ENCODE results near the gene CA9. TPM values are rescaled to one million over a fixed set of nuclear protein-coding genes. Genes with fewer than 3 reads are reported as not detected.

Gene CA9
- polyA plus RNA-seq, 3 donors = not detected

GRCh38 chr9:35728041-35728971 is 54.6 kb downstream of the CA9 start:
- Mint-ChIP-seq H3K4me3 (no peak overlapping the region), H3K27ac (no peak overlapping the region), H3K4me1 (peaks cover 7% of the 10 kb centered on the region), H3K9me3 (no peaks in the 10 kb centered on the region), H3K36me3 (peaks cover 18 to 37% of the 10 kb centered on the region in 2 donors), H3K27me3 (ENCODE audit: low read depth in 3 of 3) (peaks cover 0 to 3% (median 0%) of the 10 kb centered on the region in 3 donors)
- Histone ChIP-seq H3K4me2 (replicated peaks; ENCODE audit: extremely low read depth, low read length, poor library complexity, severe bottlenecking) (peak overlapping the region; percentile 87), H3K4me1 (ENCODE audit: control insufficient read depth in 1 of 2, insufficient read depth in 2 of 2, low read length in 2 of 2) (peaks cover 53 to 60% of the 10 kb centered on the region in 2 donors), H3K36me3 (replicated peaks in 1 of 2; ENCODE audit: control insufficient read depth in 1 of 2, insufficient read depth in 2 of 2, low read length in 2 of 2) (peaks cover 30 to 52% of the 10 kb centered on the region in 2 donors), H2AFZ (ENCODE audit: insufficient read depth, low read depth, low read length, poor library complexity, severe bottlenecking) (no peak overlapping the region), H4K20me1 (ENCODE audit: insufficient read depth, low read length) (peaks cover 72% of the 10 kb centered on the region), H3K79me2 (ENCODE audit: insufficient read depth, low read length) (peaks cover 83% of the 10 kb centered on the region), H3K4me3 (replicated peaks in 1 of 3; ENCODE audit: low read depth in 2 of 3, low read length in 3 of 3) (peak overlapping the region; percentile 30 to 95 (median 42)), H3K9me3 (replicated peaks in 1 of 2; ENCODE audit: control insufficient read depth in 1 of 2, insufficient read depth in 1 of 2, low read length in 2 of 2) (no peaks in the 10 kb centered on the region), H3K9ac (ENCODE audit: insufficient read depth, low read length, poor library complexity, severe bottlenecking) (peak overlapping the region; percentile 37), H3K27ac (ENCODE audit: low read depth in 1 of 2, low read length in 2 of 2) (peak overlapping the region; percentile 40 to 84), H3K27me3 (ENCODE audit: control insufficient read depth in 2 of 2, insufficient read depth in 2 of 2, low read length in 2 of 2) (no peaks in the 10 kb centered on the region)
- intact Hi-C loops (cut with micrococcal nuclease) = loop anchor here in 1 of 2 donors (5.0 to 10.0 kb wide), 2 partner anchors 81 to 124 kb away; partner anchors contain the start of gene TESK1
- DNase-seq = peak; percentile 45 to 60 (median 49)
- TF ChIP-seq, protein P1, sequence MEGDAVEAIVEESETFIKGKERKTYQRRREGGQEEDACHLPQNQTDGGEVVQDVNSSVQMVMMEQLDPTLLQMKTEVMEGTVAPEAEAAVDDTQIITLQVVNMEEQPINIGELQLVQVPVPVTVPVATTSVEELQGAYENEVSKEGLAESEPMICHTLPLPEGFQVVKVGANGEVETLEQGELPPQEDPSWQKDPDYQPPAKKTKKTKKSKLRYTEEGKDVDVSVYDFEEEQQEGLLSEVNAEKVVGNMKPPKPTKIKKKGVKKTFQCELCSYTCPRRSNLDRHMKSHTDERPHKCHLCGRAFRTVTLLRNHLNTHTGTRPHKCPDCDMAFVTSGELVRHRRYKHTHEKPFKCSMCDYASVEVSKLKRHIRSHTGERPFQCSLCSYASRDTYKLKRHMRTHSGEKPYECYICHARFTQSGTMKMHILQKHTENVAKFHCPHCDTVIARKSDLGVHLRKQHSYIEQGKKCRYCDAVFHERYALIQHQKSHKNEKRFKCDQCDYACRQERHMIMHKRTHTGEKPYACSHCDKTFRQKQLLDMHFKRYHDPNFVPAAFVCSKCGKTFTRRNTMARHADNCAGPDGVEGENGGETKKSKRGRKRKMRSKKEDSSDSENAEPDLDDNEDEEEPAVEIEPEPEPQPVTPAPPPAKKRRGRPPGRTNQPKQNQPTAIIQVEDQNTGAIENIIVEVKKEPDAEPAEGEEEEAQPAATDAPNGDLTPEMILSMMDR (IDR thresholded peaks at IDR 0.05) = no peak
- WGBS (ENCODE audit: insufficient coverage) = 3% methylated on average over 5 of the region's 10 CpGs

GRCh38 chr9:35729101-35729500 is 55.4 kb downstream of the CA9 start:
- H3K36me3 Mint-ChIP-seq = peaks cover 18 to 29% of the 10 kb centered on the region in 2 donors
- Histone ChIP-seq H3K9ac (ENCODE audit: insufficient read depth, low read length, poor library complexity, severe bottlenecking) (no peak overlapping the region), H3K4me2 (replicated peaks; ENCODE audit: extremely low read depth, low read length, poor library complexity, severe bottlenecking) (peak overlapping the region; percentile 87), H3K27me3 (ENCODE audit: control insufficient read depth in 2 of 2, insufficient read depth in 2 of 2, low read length in 2 of 2) (no peaks in the 10 kb centered on the region), H2AFZ (ENCODE audit: insufficient read depth, low read depth, low read length, poor library complexity, severe bottlenecking) (no peak overlapping the region), H3K36me3 (replicated peaks in 1 of 2; ENCODE audit: control insufficient read depth in 1 of 2, insufficient read depth in 2 of 2, low read length in 2 of 2) (peaks cover 22 to 44% of the 10 kb centered on the region in 2 donors), H3K27ac (ENCODE audit: low read depth in 1 of 2, low read length in 2 of 2) (peak overlapping the region; percentile 28 to 84), H3K4me3 (replicated peaks in 1 of 3; ENCODE audit: low read depth in 2 of 3, low read length in 3 of 3) (peak overlapping the region; percentile 84 to 95 (median 85)), H4K20me1 (ENCODE audit: insufficient read depth, low read length) (peaks cover 67% of the 10 kb centered on the region), H3K4me1 (ENCODE audit: control insufficient read depth in 1 of 2, insufficient read depth in 2 of 2, low read length in 2 of 2) (peaks cover 61 to 68% of the 10 kb centered on the region in 2 donors), H3K79me2 (ENCODE audit: insufficient read depth, low read length) (peaks cover 88% of the 10 kb centered on the region), H3K9me3 (replicated peaks in 1 of 2; ENCODE audit: control insufficient read depth in 1 of 2, insufficient read depth in 1 of 2, low read length in 2 of 2) (no peaks in the 10 kb centered on the region)
- TF ChIP-seq, protein P1 (IDR thresholded peaks at IDR 0.05) = no peak
- H3K9me3 Mint-ChIP-seq = no peaks in the 10 kb centered on the region
- H3K4me1 Mint-ChIP-seq = peaks cover 11% of the 10 kb centered on the region
- 0% methylated on average over 1 of the region's 3 CpGs for WGBS (ENCODE audit: insufficient coverage)
- no peak for DNase-seq
- peaks cover 0 to 3% (median 0%) of the 10 kb centered on the region in 3 donors for H3K27me3 Mint-ChIP-seq (ENCODE audit: low read depth in 3 of 3)
- intact Hi-C loops (cut with micrococcal nuclease) = loop anchor here in 1 of 2 donors (5.0 to 10.0 kb wide), 2 partner anchors 82 to 124 kb away; partner anchors contain the start of gene TESK1
- H3K4me3 Mint-ChIP-seq = no peak overlapping the region
- H3K27ac Mint-ChIP-seq = no peak overlapping the region

Data from CD14-positive monocyte (primary cell).